ENCODE results near the gene STAC2. TPM values are rescaled to one million over a fixed set of nuclear protein-coding genes. Genes with fewer than 3 reads are reported as not detected.

STAC2 gene
- total and polyA plus RNA-seq, 9 of the 15 experiments (the other 6 are each of a cell fraction or from before 2014, with no cell fraction given): not detected

GRCh38 chr17:39244600-39245570 is 19.1 kb upstream of the STAC2 start (continued):
- TF ChIP-seq RBBP5 (IDR thresholded peaks at IDR 0.05; ENCODE audit: borderline replicate concordance, insufficient read depth, low read length, poor library complexity, severe bottlenecking): no peak
- TF ChIP-seq GTF2E2 (tag; IDR thresholded peaks at IDR 0.05): no peak
- no peak for TF ChIP-seq MYC (IDR thresholded peaks at IDR 0.05; ENCODE audit: low read depth, low read length)
- no peak for TF ChIP-seq MYC (CRISPR knock-in tag; IDR thresholded peaks at IDR 0.05; ENCODE audit: borderline replicate concordance, low read depth)
- TF ChIP-seq THRA (IDR thresholded peaks at IDR 0.05): no peak
- TF ChIP-seq ZNF316 (IDR thresholded peaks at IDR 0.05): no peak
- no peak for TF ChIP-seq FOXA1 (IDR thresholded peaks at IDR 0.05; ENCODE audit: borderline replicate concordance)
- no peak for TF ChIP-seq RB1 (IDR thresholded peaks at IDR 0.05; ENCODE audit: low read depth)
- TF ChIP-seq ZC3H11A (IDR thresholded peaks at IDR 0.05; ENCODE audit: low read depth, low read length): no peak
- TF ChIP-seq SRSF9 (IDR thresholded peaks at IDR 0.05; ENCODE audit: borderline replicate concordance, low read depth, low read length): no peak
- no peak for TF ChIP-seq RFX7 (CRISPR knock-in tag; IDR thresholded peaks at IDR 0.05)
- TF ChIP-seq NR2C1 (IDR thresholded peaks at IDR 0.05): no peak
- no peak for TF ChIP-seq NR2C1 (tag; IDR thresholded peaks at IDR 0.05)
- TF ChIP-seq HOXB6 (CRISPR knock-in tag; IDR thresholded peaks at IDR 0.05; ENCODE audit: borderline replicate concordance): no peak
- no peak for TF ChIP-seq HNRNPL (IDR thresholded peaks at IDR 0.05; ENCODE audit: low read depth, low read length)
- TF ChIP-seq SPI1 (IDR thresholded peaks at IDR 0.05; ENCODE audit: borderline replicate concordance, low read depth, low read length): peak; percentile 32; the same call in 1 of the 2 replicates
- peak; percentile 62; the same call in 1 of the 2 replicates for TF ChIP-seq XRCC5 (IDR thresholded peaks at IDR 0.05; ENCODE audit: low read depth, low read length)
- TF ChIP-seq CTBP1 (IDR thresholded peaks at IDR 0.05; ENCODE audit: borderline replicate concordance): peak; percentile 60; the same call in 1 of the 2 replicates
- no peak for TF ChIP-seq CEBPZ (IDR thresholded peaks at IDR 0.05; ENCODE audit: borderline replicate concordance, low read depth, low read length)
- no peak for TF ChIP-seq BRF2 (IDR thresholded peaks at IDR 0.05; ENCODE audit: borderline replicate concordance, insufficient read depth, insufficient read length)
- TF ChIP-seq ZNF830 (CRISPR knock-in tag; IDR thresholded peaks at IDR 0.05): no peak
- peak; percentile 76; the same call in 1 of the 2 replicates for TF ChIP-seq GATA2 (CRISPR knock-in tag; IDR thresholded peaks at IDR 0.05)

All from K562 (cell line).